D721Med (cell line): ENCODE results near the gene CORO2B.

Experiments
- DNase-seq: peaks from one replicate; pipeline ENCODE4 v3.0.0; 2011; ENCODE audit warnings: low spot score; ENCODE audit not compliant: insufficient read length
- FAIRE-seq: peaks from 2 replicates; lab custom pipeline; 2011; peaks lifted over from hg19 to GRCh38; lab: Jason Lieb, UNC
- CTCF ChIP-seq: IDR thresholded peaks from 2 replicates; pipeline ENCODE4 v1.5.1; 2012; ENCODE audit warnings: mild to moderate bottlenecking, control low read depth; ENCODE audit not compliant: insufficient read depth; ENCODE audit errors: missing control alignments

CORO2B gene

GRCh38 chr15:68559345-68560310 lies 19.2 kb upstream of the CORO2B start:
- DNase-seq = peak; percentile 80
- peak; percentile 86 for TF ChIP-seq CTCF
- FAIRE-seq = no peak

- no peak for TF ChIP-seq CTCF
- no peak for DNase-seq
- FAIRE-seq = no peak
These were observed 18.2 kb upstream of the CORO2B start for GRCh38 chr15:68560501-68561113.

- no peak for TF ChIP-seq CTCF
- DNase-seq (no peak), FAIRE-seq (no peak)
These were observed 17.5 kb upstream of the CORO2B start for GRCh38 chr15:68561171-68561900.

- FAIRE-seq (no peak), DNase-seq (no peak)
- TF ChIP-seq CTCF = no peak
These were observed 16.9 kb upstream of the CORO2B start for GRCh38 chr15:68561901-68562300.

GRCh38 chr15:68564173-68564572 lies 14.6 kb upstream of the CORO2B start:
- no peak for FAIRE-seq
- TF ChIP-seq CTCF = no peak
- DNase-seq = no peak

GRCh38 chr15:68565234-68565633 lies 13.6 kb upstream of the CORO2B start:
- DNase-seq (no peak), FAIRE-seq (no peak)
- no peak for TF ChIP-seq CTCF
